Measurements from ENCODE around the gene TMEM147. TPM values are rescaled to one million over a fixed set of nuclear protein-coding genes. Genes with fewer than 3 reads are reported as not detected.

Gene TMEM147
- total RNA-seq, 8 experiments from 2014 or later = 70.4 to 130 (median 89.3) TPM

- no peak overlapping the region for H3K4me3 ChIP-seq
- no peak for ATAC-seq (replicated peaks in 6 of 8)
Measured at GRCh38 chr19:35543280-35544109, 1.9 kb upstream of the TMEM147 start.

GRCh38 chr19:35544110-35544802, 1.2 kb upstream of the TMEM147 start:
- H3K4me3 ChIP-seq = peak overlapping the region; percentile 85 to 98 (median 91)
- in situ Hi-C loops (cut with MboI; ENCODE audit: low pct_unique_long_range_greater_than_20kb in 2 of 9, low sequenced_read_pairs in 9 of 9, unreplicated experiment in 9 of 9) = no loop called here
- H3K4me1 ChIP-seq (replicated peaks in 1 of 2) = peaks cover 6 to 12% of the 10 kb centered on the region in 2 donors
- no peak for ATAC-seq (replicated peaks in 6 of 8)
- 20 to 58% (median 36%) methylated on average over 1 to 3 of the region's 3 CpGs; no CpG with 5 or more reads in 3 of the 10 experiments for WGBS, 10 experiments
- H3K27ac ChIP-seq = no peak overlapping the region

More at GRCh38 chr19:35543280-35544109, 1.9 kb upstream of the TMEM147 start:
- Histone ChIP-seq H3K27ac (no peak overlapping the region), H3K4me1 (replicated peaks in 1 of 2) (peaks cover 6 to 12% of the 10 kb centered on the region in 2 donors)
- in situ Hi-C loops (cut with MboI; ENCODE audit: low pct_unique_long_range_greater_than_20kb in 2 of 9, low sequenced_read_pairs in 9 of 9, unreplicated experiment in 9 of 9) = no loop called here
- WGBS, 10 experiments = 93 to 100% (median 100%) methylated on average over 1 to 3 of the region's 15 CpGs; no CpG with 5 or more reads in 6 of the 10 experiments

- ATAC-seq (replicated peaks in 6 of 8) = peak in 3 of 8 experiments; percentile 54 to 63 (median 57)
- H3K4me3 ChIP-seq = peak overlapping the region; percentile 85 to 98 (median 91)
- WGBS, 10 experiments = 0 to 24% (median 5%) methylated on average over 1 to 3 of the region's 27 CpGs; no CpG with 5 or more reads in 5 of the 10 experiments
- in situ Hi-C loops (cut with MboI; ENCODE audit: low pct_unique_long_range_greater_than_20kb in 2 of 9, low sequenced_read_pairs in 9 of 9, unreplicated experiment in 9 of 9) = no loop called here
- H3K4me1 ChIP-seq (replicated peaks in 1 of 2) = peaks cover 6 to 12% of the 10 kb centered on the region in 2 donors
- H3K27ac ChIP-seq = peak overlapping the region; percentile 15 to 22
Measured at GRCh38 chr19:35545855-35546381, 492 bp downstream of the TMEM147 start.

- WGBS, 10 experiments = 63 to 85% (median 80%) methylated on average over 1 to 5 of the region's 8 CpGs; no CpG with 5 or more reads in 3 of the 10 experiments
- in situ Hi-C loops (cut with MboI; ENCODE audit: low pct_unique_long_range_greater_than_20kb in 2 of 9, low sequenced_read_pairs in 9 of 9, unreplicated experiment in 9 of 9) = no loop called here
- Histone ChIP-seq H3K27ac (no peak overlapping the region), H3K4me3 (peak overlapping the region in 3 of 5 donors; percentile 91 to 98 (median 97)), H3K4me1 (replicated peaks in 1 of 2) (peaks cover 6 to 12% of the 10 kb centered on the region in 2 donors)
- no peak for ATAC-seq (replicated peaks in 6 of 8)
Measured at GRCh38 chr19:35546532-35546931, 1.1 kb downstream of the TMEM147 start.

GRCh38 chr19:35549174-35549788, 3.9 kb downstream of the TMEM147 start:
- 0 to 20% (median 7%) methylated on average over 1 to 4 of the region's 6 CpGs; no CpG with 5 or more reads in 3 of the 10 experiments for WGBS, 10 experiments
- H3K4me1 ChIP-seq (replicated peaks in 1 of 2) = peaks cover 6 to 9% of the 10 kb centered on the region in 2 donors
- ATAC-seq (replicated peaks in 6 of 8) = peak in 2 of 8 experiments; percentile 1 to 2
- in situ Hi-C loops (cut with MboI; ENCODE audit: low pct_unique_long_range_greater_than_20kb in 2 of 9, low sequenced_read_pairs in 9 of 9, unreplicated experiment in 9 of 9) = no loop called here
- no peak overlapping the region for H3K27ac ChIP-seq
- H3K4me3 ChIP-seq = no peak overlapping the region

- 92 to 93% (median 92%) methylated on average over 4 to 7 of the region's 15 CpGs; no CpG with 5 or more reads in 6 of the 10 experiments for WGBS, 10 experiments
- H3K4me1 ChIP-seq (replicated peaks in 1 of 2) = peaks cover 6 to 7% of the 10 kb centered on the region in 2 donors
- in situ Hi-C loops (cut with MboI; ENCODE audit: low pct_unique_long_range_greater_than_20kb in 2 of 9, low sequenced_read_pairs in 9 of 9, unreplicated experiment in 9 of 9) = no loop called here
- ATAC-seq (replicated peaks in 6 of 8) = no peak
- no peak overlapping the region for H3K4me3 ChIP-seq
- H3K27ac ChIP-seq = no peak overlapping the region
Measured at GRCh38 chr19:35549879-35550523, 4.6 kb downstream of the TMEM147 start.

- no peak for ATAC-seq (replicated peaks in 6 of 8)
- Histone ChIP-seq H3K4me1 (replicated peaks in 1 of 2) (peaks cover 4 to 5% of the 10 kb centered on the region in 2 donors), H3K4me3 (no peak overlapping the region), H3K27ac (no peak overlapping the region)
- 69 to 100% (median 90%) methylated on average over 1 to 16 of the region's 21 CpGs; no CpG with 5 or more reads in 4 of the 10 experiments for WGBS, 10 experiments
- in situ Hi-C loops (cut with MboI; ENCODE audit: low pct_unique_long_range_greater_than_20kb in 2 of 9, low sequenced_read_pairs in 9 of 9, unreplicated experiment in 9 of 9) = no loop called here
Measured at GRCh38 chr19:35551091-35551810, 5.8 kb downstream of the TMEM147 start.

- no peak overlapping the region for H3K27ac ChIP-seq
- WGBS, 10 experiments = 0 to 88% (median 42%) methylated on average over 1 to 11 of the region's 13 CpGs; no CpG with 5 or more reads in 3 of the 10 experiments
- H3K4me1 ChIP-seq (replicated peaks in 1 of 2) = no peaks in the 10 kb centered on the region
- ATAC-seq (replicated peaks in 6 of 8) = no peak
- H3K4me3 ChIP-seq = no peak overlapping the region
- in situ Hi-C loops (cut with MboI; ENCODE audit: low pct_unique_long_range_greater_than_20kb in 2 of 9, low sequenced_read_pairs in 9 of 9, unreplicated experiment in 9 of 9) = no loop called here
Measured at GRCh38 chr19:35552534-35553384, 7.3 kb downstream of the TMEM147 start.

- H3K4me1 ChIP-seq (replicated peaks in 1 of 2) = no peaks in the 10 kb centered on the region
- no peak overlapping the region for H3K4me3 ChIP-seq
- in situ Hi-C loops (cut with MboI; ENCODE audit: low pct_unique_long_range_greater_than_20kb in 2 of 9, low sequenced_read_pairs in 9 of 9, unreplicated experiment in 9 of 9) = no loop called here
Measured at GRCh38 chr19:35553385-35554000, 8.1 kb downstream of the TMEM147 start.

GRCh38 chr19:35554076-35554475, 8.7 kb downstream of the TMEM147 start:
- WGBS, 10 experiments = 20 to 60% (median 44%) methylated on average over 1 to 4 of the region's 5 CpGs; no CpG with 5 or more reads in 3 of the 10 experiments
- Histone ChIP-seq H3K4me1 (replicated peaks in 1 of 2) (no peaks in the 10 kb centered on the region), H3K4me3 (no peak overlapping the region), H3K27ac (no peak overlapping the region)
- no peak for ATAC-seq (replicated peaks in 6 of 8)
- in situ Hi-C loops (cut with MboI; ENCODE audit: low pct_unique_long_range_greater_than_20kb in 2 of 9, low sequenced_read_pairs in 9 of 9, unreplicated experiment in 9 of 9) = no loop called here

More at GRCh38 chr19:35553385-35554000, 8.1 kb downstream of the TMEM147 start:
- no peak overlapping the region for H3K27ac ChIP-seq
- no peak for ATAC-seq (replicated peaks in 6 of 8)
- WGBS, 10 experiments = 50 to 100% (median 73%) methylated on average over 1 to 2 of the region's 14 CpGs; no CpG with 5 or more reads in 5 of the 10 experiments

Data from motor neuron (in vitro differentiated cells).